ENCODE results near the gene DZANK1.
"Not testable (repeated sequence)": the region's sequence is repeated elsewhere in the genome, so short reads cannot be mapped to it uniquely, and the experiment has no call there.

GRCh38 chr20:18501672-18502071, 34.8 kb upstream of the DZANK1 start:
- TF ChIP-seq CTCF (IDR thresholded peaks at IDR 0.05; ENCODE audit: control extremely low read depth in 1 of 3, insufficient read depth in 1 of 3, low read depth in 1 of 3, low read length in 3 of 3); TAF1 (IDR thresholded peaks at IDR 0.05; ENCODE audit: low read depth, low read length); RFX5 (IDR thresholded peaks at IDR 0.05; ENCODE audit: borderline replicate concordance, low read depth, low read length); EZH2 (IDR thresholded peaks at IDR 0.05; ENCODE audit: low read depth, low read length, severe bottlenecking): not testable (repeated sequence)
